Measurements from ENCODE around the gene LPIN3. TPM values are rescaled to one million over a fixed set of nuclear protein-coding genes. Genes with fewer than 3 reads are reported as not detected.
"Not testable (repeated sequence)": the region's sequence is repeated elsewhere in the genome, so short reads cannot be mapped to it uniquely, and the experiment has no call there.

The LPIN3 gene
- polyA plus RNA-seq, 3 donors, result 0.01 TPM; not detected in 2

- H3K4me2 ChIP-seq (replicated peaks; ENCODE audit: extremely low read depth, low read length, poor library complexity, severe bottlenecking), result no peak overlapping the region
- no peak overlapping the region for H3K4me3 Mint-ChIP-seq
- H3K79me2 ChIP-seq (ENCODE audit: insufficient read depth, low read length), result no peaks in the 10 kb centered on the region
- peaks cover 0 to 2% (median 0%) of the 10 kb centered on the region in 7 donors for H3K9me3 Mint-ChIP-seq
- H3K9ac ChIP-seq (ENCODE audit: insufficient read depth, low read length, poor library complexity, severe bottlenecking), result no peak overlapping the region
- peaks cover 3 to 5% of the 10 kb centered on the region in 2 donors for H3K36me3 Mint-ChIP-seq
- H3K27me3 Mint-ChIP-seq (ENCODE audit: low read depth in 3 of 3), result no peaks in the 10 kb centered on the region
- H3K27me3 ChIP-seq (ENCODE audit: control insufficient read depth in 2 of 2, insufficient read depth in 2 of 2, low read length in 2 of 2), result no peaks in the 10 kb centered on the region
- no peaks in the 10 kb centered on the region for H3K9me3 ChIP-seq (replicated peaks in 1 of 2; ENCODE audit: control insufficient read depth in 1 of 2, insufficient read depth in 1 of 2, low read length in 2 of 2)
- TF ChIP-seq CTCF (IDR thresholded peaks at IDR 0.05), result no peak
- H3K36me3 ChIP-seq (replicated peaks in 1 of 2; ENCODE audit: control insufficient read depth in 1 of 2, insufficient read depth in 2 of 2, low read length in 2 of 2), result no peaks in the 10 kb centered on the region
- H3K27ac ChIP-seq (ENCODE audit: low read depth in 1 of 2, low read length in 2 of 2), result no peak overlapping the region
- intact Hi-C loops (cut with micrococcal nuclease), result loop anchor here in 1 of 2 donors (10.0 kb wide), 1 partner anchor 345 kb away; no protein-coding TSS in a partner anchor
- H2AFZ ChIP-seq (ENCODE audit: insufficient read depth, low read depth, low read length, poor library complexity, severe bottlenecking), result no peak overlapping the region
- no peak overlapping the region for H3K4me3 ChIP-seq (replicated peaks in 1 of 3; ENCODE audit: low read depth in 2 of 3, low read length in 3 of 3)
- no peaks in the 10 kb centered on the region for H4K20me1 ChIP-seq (ENCODE audit: insufficient read depth, low read length)
- DNase-seq, result no peak
- peaks cover 14 to 16% of the 10 kb centered on the region in 2 donors for H3K4me1 ChIP-seq (ENCODE audit: control insufficient read depth in 1 of 2, insufficient read depth in 2 of 2, low read length in 2 of 2)
- 21% methylated on average over 2 of the region's 2 CpGs for WGBS (ENCODE audit: insufficient coverage)
- H3K4me1 Mint-ChIP-seq, result peaks cover 23% of the 10 kb centered on the region
- H3K27ac Mint-ChIP-seq, result peak overlapping the region in 2 of 7 donors; percentile 28 to 39
Measured at GRCh38 chr20:41309817-41310216, 30.8 kb upstream of the LPIN3 start.

DNA sequence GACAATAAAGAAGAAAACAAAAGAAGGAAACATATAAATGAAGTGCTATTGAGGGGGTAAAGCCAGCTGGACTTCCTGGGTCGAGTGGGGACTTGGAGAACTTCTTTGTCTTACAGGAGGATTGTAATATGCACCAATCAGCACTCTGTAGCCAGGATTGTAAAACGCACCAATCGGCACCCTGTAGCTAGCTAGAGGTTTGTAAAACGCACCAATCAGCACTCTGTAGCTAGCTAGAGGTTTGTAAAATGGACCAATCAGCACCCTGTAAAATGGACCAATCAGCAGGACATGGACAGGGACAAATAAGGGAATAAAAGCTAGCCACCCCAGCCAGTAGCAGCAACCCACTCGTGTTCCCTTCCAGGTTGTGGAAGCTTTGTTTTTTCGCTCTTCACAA is 28.6 kb upstream of the LPIN3 start:
- H3K4me3 Mint-ChIP-seq; H3K36me3 ChIP-seq (replicated peaks in 1 of 2; ENCODE audit: control insufficient read depth in 1 of 2, insufficient read depth in 2 of 2, low read length in 2 of 2); H3K27me3 Mint-ChIP-seq (ENCODE audit: low read depth in 3 of 3); H3K27ac ChIP-seq (ENCODE audit: low read depth in 1 of 2, low read length in 2 of 2); DNase-seq; H3K4me2 ChIP-seq (replicated peaks; ENCODE audit: extremely low read depth, low read length, poor library complexity, severe bottlenecking); H3K9ac ChIP-seq (ENCODE audit: insufficient read depth, low read length, poor library complexity, severe bottlenecking); H3K27ac Mint-ChIP-seq; H3K9me3 Mint-ChIP-seq; H3K27me3 ChIP-seq (ENCODE audit: control insufficient read depth in 2 of 2, insufficient read depth in 2 of 2, low read length in 2 of 2); H3K4me3 ChIP-seq (replicated peaks in 1 of 3; ENCODE audit: low read depth in 2 of 3, low read length in 3 of 3); H2AFZ ChIP-seq (ENCODE audit: insufficient read depth, low read depth, low read length, poor library complexity, severe bottlenecking); H3K79me2 ChIP-seq (ENCODE audit: insufficient read depth, low read length); H3K36me3 Mint-ChIP-seq; H3K9me3 ChIP-seq (replicated peaks in 1 of 2; ENCODE audit: control insufficient read depth in 1 of 2, insufficient read depth in 1 of 2, low read length in 2 of 2); H4K20me1 ChIP-seq (ENCODE audit: insufficient read depth, low read length): not testable (repeated sequence)
- H3K4me1 Mint-ChIP-seq, result peaks cover 32% of the 10 kb centered on the region
- intact Hi-C loops (cut with micrococcal nuclease), result loop anchor here in 1 of 2 donors (10.0 kb wide), 1 partner anchor 347 kb away; no protein-coding TSS in a partner anchor
- H3K4me1 ChIP-seq (ENCODE audit: control insufficient read depth in 1 of 2, insufficient read depth in 2 of 2, low read length in 2 of 2), result peaks cover 20 to 25% of the 10 kb centered on the region in 2 donors
- WGBS (ENCODE audit: insufficient coverage), result 96% methylated on average over 4 of the region's 6 CpGs
